ENCODE results near the gene RADX. TPM values are rescaled to one million over a fixed set of nuclear protein-coding genes. Genes with fewer than 3 reads are reported as not detected.

Gene RADX
- polyA plus RNA-seq, 1 of the 3 experiments (the other 2 are of a cell fraction): not detected

DNA sequence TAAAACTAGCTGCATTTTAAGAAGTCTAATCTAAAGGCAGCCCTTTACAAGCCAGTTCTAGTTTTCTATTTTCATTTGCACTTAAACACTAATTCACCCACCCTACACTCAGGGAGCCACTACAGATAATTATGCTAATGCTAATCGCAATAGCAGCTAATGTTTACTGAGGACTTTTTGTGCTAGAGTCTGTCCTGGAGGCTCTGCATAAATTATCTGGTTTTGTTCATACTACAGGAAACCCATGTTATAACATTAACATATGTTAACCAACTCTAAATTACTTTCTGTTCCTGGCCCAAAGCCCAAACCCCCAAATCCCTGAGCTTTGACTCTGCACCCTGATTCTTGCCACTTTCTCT, 480 bp upstream of the RADX start:
- no peak overlapping the region for H3K9ac ChIP-seq

More for the DNA sequence above, 480 bp upstream of the RADX start:
- Histone ChIP-seq H3F3A (replicated peaks; ENCODE audit: insufficient read depth) (no peaks in the 10 kb centered on the region), H3K9me2 (no peaks in the 10 kb centered on the region), H3K79me2 (ENCODE audit: insufficient read depth) (no peaks in the 10 kb centered on the region), H3K9me3 (no peaks in the 10 kb centered on the region), H2AFZ (ENCODE audit: low read depth) (0 out of 2 replicates have a peak overlapping the region, but pooled peaks have one; percentile 88), H3K27me3 (ENCODE audit: insufficient read depth) (peaks cover 42% of the 10 kb centered on the region; the same call in 1 of the 2 replicates), H3K4me1 (ENCODE audit: control insufficient read depth in 1 of 2, insufficient read depth in 2 of 2, low read depth in 1 of 2, low read length in 1 of 2) (peaks cover 0 to 4% of the 10 kb centered on the region in 2 experiments; a peak in 1 of 4 replicates), H3K27ac (ENCODE audit: low read depth in 2 of 2, low read length in 1 of 2) (no peak overlapping the region), H4K20me1 (ENCODE audit: insufficient read depth) (no peaks in the 10 kb centered on the region), H3K4me3 (ENCODE audit: low read depth in 2 of 2, low read length in 1 of 2) (peak overlapping the region; percentile 37 to 58), H3K36me3 (replicated peaks in 1 of 2; ENCODE audit: control insufficient read depth in 1 of 2, insufficient read depth in 2 of 2, low read length in 1 of 2) (no peaks in the 10 kb centered on the region), H3K4me2 (peak overlapping the region; percentile 79)
- WGBS (ENCODE audit: low lambda C conversion rate): 3% methylated on average over 1 of the region's 1 CpG
- no peak for TF ChIP-seq TAF1 (IDR thresholded peaks at IDR 0.05; ENCODE audit: borderline replicate concordance, low read depth, low read length)
- no peak for TF ChIP-seq MEF2A (IDR thresholded peaks at IDR 0.05; ENCODE audit: borderline replicate concordance, low read depth)
- no peak for TF ChIP-seq RCOR1 (IDR thresholded peaks at IDR 0.05; ENCODE audit: low read length)
- TF ChIP-seq, protein P1, sequence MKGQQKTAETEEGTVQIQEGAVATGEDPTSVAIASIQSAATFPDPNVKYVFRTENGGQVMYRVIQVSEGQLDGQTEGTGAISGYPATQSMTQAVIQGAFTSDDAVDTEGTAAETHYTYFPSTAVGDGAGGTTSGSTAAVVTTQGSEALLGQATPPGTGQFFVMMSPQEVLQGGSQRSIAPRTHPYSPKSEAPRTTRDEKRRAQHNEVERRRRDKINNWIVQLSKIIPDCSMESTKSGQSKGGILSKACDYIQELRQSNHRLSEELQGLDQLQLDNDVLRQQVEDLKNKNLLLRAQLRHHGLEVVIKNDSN (IDR thresholded peaks at IDR 0.05; ENCODE audit: borderline replicate concordance, low read depth): no peak
- TF ChIP-seq NRF1 (IDR thresholded peaks at IDR 0.05; ENCODE audit: low read depth, low read length): no peak
- TF ChIP-seq FOXM1 (IDR thresholded peaks at IDR 0.05; ENCODE audit: low read depth): no peak
- no peak for TF ChIP-seq MXI1 (IDR thresholded peaks at IDR 0.05; ENCODE audit: low read depth, low read length)
- TF ChIP-seq EZH2phosphoT487 (IDR thresholded peaks at IDR 0.05; ENCODE audit: borderline replicate concordance, low read depth): no peak
- TF ChIP-seq IRF3 (IDR thresholded peaks at IDR 0.05; ENCODE audit: low read depth, low read length): no peak
- TF ChIP-seq, protein P2, sequence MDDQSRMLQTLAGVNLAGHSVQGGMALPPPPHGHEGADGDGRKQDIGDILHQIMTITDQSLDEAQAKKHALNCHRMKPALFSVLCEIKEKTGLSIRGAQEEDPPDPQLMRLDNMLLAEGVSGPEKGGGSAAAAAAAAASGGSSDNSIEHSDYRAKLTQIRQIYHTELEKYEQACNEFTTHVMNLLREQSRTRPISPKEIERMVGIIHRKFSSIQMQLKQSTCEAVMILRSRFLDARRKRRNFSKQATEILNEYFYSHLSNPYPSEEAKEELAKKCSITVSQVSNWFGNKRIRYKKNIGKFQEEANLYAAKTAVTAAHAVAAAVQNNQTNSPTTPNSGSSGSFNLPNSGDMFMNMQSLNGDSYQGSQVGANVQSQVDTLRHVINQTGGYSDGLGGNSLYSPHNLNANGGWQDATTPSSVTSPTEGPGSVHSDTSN (IDR thresholded peaks at IDR 0.05): no peak
- TF ChIP-seq SIN3A (IDR thresholded peaks at IDR 0.05; ENCODE audit: borderline replicate concordance, low read depth, low read length): no peak
- TF ChIP-seq POLR2AphosphoS5 (IDR thresholded peaks at IDR 0.05; ENCODE audit: low read depth, low read length): no peak
- no peak for TF ChIP-seq RFX5 (IDR thresholded peaks at IDR 0.05; ENCODE audit: low read length)
- TF ChIP-seq FOSL2 (IDR thresholded peaks at IDR 0.05; ENCODE audit: borderline replicate concordance, low read depth): no peak
- no peak for TF ChIP-seq GATA2 (CRISPR knock-in tag; IDR thresholded peaks at IDR 0.05)
- TF ChIP-seq, protein P3, sequence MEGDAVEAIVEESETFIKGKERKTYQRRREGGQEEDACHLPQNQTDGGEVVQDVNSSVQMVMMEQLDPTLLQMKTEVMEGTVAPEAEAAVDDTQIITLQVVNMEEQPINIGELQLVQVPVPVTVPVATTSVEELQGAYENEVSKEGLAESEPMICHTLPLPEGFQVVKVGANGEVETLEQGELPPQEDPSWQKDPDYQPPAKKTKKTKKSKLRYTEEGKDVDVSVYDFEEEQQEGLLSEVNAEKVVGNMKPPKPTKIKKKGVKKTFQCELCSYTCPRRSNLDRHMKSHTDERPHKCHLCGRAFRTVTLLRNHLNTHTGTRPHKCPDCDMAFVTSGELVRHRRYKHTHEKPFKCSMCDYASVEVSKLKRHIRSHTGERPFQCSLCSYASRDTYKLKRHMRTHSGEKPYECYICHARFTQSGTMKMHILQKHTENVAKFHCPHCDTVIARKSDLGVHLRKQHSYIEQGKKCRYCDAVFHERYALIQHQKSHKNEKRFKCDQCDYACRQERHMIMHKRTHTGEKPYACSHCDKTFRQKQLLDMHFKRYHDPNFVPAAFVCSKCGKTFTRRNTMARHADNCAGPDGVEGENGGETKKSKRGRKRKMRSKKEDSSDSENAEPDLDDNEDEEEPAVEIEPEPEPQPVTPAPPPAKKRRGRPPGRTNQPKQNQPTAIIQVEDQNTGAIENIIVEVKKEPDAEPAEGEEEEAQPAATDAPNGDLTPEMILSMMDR (IDR thresholded peaks at IDR 0.05): no peak
- no peak for TF ChIP-seq RAD21 (IDR thresholded peaks at IDR 0.05; ENCODE audit: low read length)
- TF ChIP-seq, protein P4, sequence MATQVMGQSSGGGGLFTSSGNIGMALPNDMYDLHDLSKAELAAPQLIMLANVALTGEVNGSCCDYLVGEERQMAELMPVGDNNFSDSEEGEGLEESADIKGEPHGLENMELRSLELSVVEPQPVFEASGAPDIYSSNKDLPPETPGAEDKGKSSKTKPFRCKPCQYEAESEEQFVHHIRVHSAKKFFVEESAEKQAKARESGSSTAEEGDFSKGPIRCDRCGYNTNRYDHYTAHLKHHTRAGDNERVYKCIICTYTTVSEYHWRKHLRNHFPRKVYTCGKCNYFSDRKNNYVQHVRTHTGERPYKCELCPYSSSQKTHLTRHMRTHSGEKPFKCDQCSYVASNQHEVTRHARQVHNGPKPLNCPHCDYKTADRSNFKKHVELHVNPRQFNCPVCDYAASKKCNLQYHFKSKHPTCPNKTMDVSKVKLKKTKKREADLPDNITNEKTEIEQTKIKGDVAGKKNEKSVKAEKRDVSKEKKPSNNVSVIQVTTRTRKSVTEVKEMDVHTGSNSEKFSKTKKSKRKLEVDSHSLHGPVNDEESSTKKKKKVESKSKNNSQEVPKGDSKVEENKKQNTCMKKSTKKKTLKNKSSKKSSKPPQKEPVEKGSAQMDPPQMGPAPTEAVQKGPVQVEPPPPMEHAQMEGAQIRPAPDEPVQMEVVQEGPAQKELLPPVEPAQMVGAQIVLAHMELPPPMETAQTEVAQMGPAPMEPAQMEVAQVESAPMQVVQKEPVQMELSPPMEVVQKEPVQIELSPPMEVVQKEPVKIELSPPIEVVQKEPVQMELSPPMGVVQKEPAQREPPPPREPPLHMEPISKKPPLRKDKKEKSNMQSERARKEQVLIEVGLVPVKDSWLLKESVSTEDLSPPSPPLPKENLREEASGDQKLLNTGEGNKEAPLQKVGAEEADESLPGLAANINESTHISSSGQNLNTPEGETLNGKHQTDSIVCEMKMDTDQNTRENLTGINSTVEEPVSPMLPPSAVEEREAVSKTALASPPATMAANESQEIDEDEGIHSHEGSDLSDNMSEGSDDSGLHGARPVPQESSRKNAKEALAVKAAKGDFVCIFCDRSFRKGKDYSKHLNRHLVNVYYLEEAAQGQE (IDR thresholded peaks at IDR 0.05; ENCODE audit: low read depth, low read length): no peak
- no peak for TF ChIP-seq SMC3 (IDR thresholded peaks at IDR 0.05; ENCODE audit: low read depth, low read length)
- no peak for TF ChIP-seq TCF12 (IDR thresholded peaks at IDR 0.05)
- ChIA-PET CTCF (interaction anchor here (0.9 to 1.5 kb wide), 2 partner anchors 8 to 10 kb away, joined by 3 to 4 read pairs; no protein-coding TSS in a partner anchor), POLR2A (no interaction called here)
- no peak for DNase-seq

Data from SK-N-SH (cell line).